ENCODE measurements around the gene ACKR3. TPM values are rescaled to one million over a fixed set of nuclear protein-coding genes. Genes with fewer than 3 reads are reported as not detected.

ACKR3 gene
- total RNA-seq, 1 donor from 2014 or later: 23.3 TPM

DNA sequence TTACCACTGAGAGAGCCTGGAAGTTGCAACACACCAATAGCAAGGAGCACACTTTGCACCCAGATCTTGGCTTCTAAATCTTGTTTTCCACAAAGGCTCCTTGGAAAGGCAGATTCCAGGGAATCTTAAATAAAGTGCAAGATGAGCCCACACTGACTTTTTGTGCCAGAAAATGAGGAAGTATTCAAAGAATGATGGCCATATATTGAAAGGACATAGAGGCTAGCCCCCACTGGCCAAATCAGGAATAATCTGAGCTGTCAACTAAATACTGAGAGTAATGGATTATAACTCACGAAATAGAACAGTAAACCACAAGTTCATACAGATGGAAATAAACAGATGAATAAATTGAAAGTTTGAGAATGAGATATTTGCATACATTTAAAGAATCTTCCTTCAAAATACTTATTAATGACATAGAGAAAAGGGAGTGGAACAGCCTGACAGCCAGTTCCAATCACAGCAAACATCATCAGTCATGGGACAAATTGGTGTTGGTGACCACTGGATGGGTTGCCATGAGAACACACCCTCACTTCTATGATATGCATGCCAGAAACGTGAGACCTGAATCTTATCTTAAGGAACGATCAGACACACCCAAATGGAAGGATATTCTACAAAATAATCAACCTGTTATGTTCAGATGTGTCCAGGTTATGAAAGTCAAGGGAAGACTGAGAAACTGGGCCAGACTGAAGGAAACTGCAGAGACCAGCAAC is 12.2 kb upstream of the ACKR3 start:
- DNase-seq (ENCODE audit: low spot score, unreplicated experiment): no peak
- Mint-ChIP-seq H3K4me3 (ENCODE audit: low read depth) (no peak overlapping the region), H3K27me3 (peaks cover 18% of the 10 kb centered on the region), H3K9me3 (ENCODE audit: low read depth) (no peaks in the 10 kb centered on the region), H3K36me3 (ENCODE audit: insufficient read depth) (no peaks in the 10 kb centered on the region), H3K27ac (peak overlapping the region; percentile 85), H3K4me1 (ENCODE audit: low read depth) (peaks cover 23% of the 10 kb centered on the region)
- TF ChIP-seq, protein P1, sequence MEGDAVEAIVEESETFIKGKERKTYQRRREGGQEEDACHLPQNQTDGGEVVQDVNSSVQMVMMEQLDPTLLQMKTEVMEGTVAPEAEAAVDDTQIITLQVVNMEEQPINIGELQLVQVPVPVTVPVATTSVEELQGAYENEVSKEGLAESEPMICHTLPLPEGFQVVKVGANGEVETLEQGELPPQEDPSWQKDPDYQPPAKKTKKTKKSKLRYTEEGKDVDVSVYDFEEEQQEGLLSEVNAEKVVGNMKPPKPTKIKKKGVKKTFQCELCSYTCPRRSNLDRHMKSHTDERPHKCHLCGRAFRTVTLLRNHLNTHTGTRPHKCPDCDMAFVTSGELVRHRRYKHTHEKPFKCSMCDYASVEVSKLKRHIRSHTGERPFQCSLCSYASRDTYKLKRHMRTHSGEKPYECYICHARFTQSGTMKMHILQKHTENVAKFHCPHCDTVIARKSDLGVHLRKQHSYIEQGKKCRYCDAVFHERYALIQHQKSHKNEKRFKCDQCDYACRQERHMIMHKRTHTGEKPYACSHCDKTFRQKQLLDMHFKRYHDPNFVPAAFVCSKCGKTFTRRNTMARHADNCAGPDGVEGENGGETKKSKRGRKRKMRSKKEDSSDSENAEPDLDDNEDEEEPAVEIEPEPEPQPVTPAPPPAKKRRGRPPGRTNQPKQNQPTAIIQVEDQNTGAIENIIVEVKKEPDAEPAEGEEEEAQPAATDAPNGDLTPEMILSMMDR (IDR thresholded peaks at IDR 0.05; ENCODE audit: unreplicated experiment): no peak

DNA sequence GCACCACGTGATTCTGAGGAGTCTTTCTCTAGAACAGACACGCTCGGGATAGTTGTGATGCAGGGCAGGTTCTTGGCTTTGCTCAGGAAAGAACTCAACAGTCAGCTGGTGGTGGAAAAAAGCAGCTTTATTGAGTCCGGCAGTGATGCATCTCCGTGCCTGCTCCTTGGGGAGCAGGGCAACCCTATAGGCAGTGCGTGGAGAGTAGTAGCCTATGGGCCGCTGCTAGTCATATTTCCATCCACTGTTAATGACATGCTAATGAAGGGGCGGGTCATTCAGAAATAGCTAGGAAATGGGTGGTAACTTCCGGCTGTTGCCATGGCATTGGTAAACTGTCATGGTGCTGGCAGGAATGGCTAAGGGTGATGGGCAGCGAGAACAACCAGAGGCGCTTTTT is 11.6 kb upstream of the ACKR3 start:
- peaks cover 19% of the 10 kb centered on the region for H3K4me1 Mint-ChIP-seq (ENCODE audit: low read depth)
- TF ChIP-seq, protein P1 (IDR thresholded peaks at IDR 0.05; ENCODE audit: unreplicated experiment): no peak
- no peak for DNase-seq (ENCODE audit: low spot score, unreplicated experiment)
- H3K4me3 Mint-ChIP-seq (ENCODE audit: low read depth): no peak overlapping the region
- H3K27me3 Mint-ChIP-seq: peaks cover 17% of the 10 kb centered on the region
- H3K36me3 Mint-ChIP-seq (ENCODE audit: insufficient read depth): no peaks in the 10 kb centered on the region
- H3K9me3 Mint-ChIP-seq (ENCODE audit: low read depth): no peaks in the 10 kb centered on the region
- H3K27ac Mint-ChIP-seq: no peak overlapping the region

DNA sequence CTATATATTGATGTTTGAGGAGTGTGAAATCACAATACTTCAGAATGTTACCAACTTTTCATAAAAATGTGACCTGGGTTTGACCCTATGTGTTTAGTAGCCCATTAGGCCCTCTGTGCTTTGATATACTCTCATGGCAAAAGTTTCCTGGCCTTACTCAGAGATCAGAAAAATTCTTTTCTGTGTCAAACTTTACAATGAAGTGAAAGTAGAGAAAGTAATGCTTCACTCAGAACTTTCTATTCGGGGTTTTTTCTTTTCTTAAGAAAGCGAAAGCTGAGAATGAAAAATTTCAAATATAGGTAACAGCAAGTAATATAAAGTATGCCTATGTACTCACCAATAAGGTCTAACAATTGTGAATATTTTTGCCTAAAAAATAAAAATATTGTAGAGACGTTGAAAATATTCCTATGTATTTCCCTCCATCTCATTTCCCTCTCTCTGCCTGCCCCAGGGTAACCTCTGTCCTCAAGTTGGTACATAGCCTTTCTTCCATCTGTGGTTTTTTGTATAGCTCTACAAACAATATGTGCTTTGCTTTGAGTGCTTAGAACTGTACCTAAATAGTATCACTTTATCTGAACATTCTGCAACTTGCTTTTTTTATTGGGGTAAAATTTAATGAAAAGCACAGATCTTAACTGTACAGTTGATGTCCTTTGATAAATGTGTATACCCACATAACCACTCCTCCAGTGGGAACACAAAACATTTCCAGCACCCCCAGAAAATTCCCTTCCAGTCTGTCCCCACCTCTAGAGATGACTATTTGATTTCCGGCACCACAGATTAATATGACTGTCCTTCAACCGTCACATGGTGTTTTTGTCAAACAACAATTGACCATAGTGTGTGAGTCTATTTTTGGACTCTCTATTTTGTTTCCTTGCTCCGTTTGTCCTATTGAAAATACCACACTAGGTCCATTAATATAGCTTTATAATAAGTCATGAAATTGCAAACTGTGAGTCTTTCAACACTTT is 10.3 kb upstream of the ACKR3 start:
- Mint-ChIP-seq H3K36me3 (ENCODE audit: insufficient read depth) (no peaks in the 10 kb centered on the region), H3K27me3 (peaks cover 18% of the 10 kb centered on the region), H3K27ac (no peak overlapping the region), H3K9me3 (ENCODE audit: low read depth) (no peaks in the 10 kb centered on the region), H3K4me3 (ENCODE audit: low read depth) (no peak overlapping the region), H3K4me1 (ENCODE audit: low read depth) (peaks cover 19% of the 10 kb centered on the region)
- no peak for DNase-seq (ENCODE audit: low spot score, unreplicated experiment)
- TF ChIP-seq, protein P1 (IDR thresholded peaks at IDR 0.05; ENCODE audit: unreplicated experiment): no peak

DNA sequence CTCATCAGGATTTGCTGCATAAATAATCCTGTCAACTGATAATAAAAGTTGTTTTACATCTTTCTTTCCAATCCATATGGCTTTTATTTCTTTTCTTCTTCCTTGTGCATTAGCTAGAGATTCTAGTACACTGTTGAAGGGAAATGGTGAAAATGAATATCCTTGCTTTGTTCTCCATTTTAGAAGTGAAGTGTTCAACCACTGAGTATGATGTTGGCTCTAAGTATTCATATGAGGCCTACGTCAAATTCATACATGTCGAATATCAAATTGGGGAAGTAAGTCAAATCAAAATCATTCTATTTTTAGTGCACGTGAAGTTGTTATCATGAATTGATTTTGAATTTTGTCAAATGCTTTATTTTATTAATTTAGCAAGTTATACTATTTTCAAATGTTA is 7.8 kb upstream of the ACKR3 start:
- Mint-ChIP-seq H3K4me1 (ENCODE audit: low read depth) (peaks cover 20% of the 10 kb centered on the region), H3K27me3 (peaks cover 31% of the 10 kb centered on the region), H3K27ac (no peak overlapping the region), H3K4me3 (ENCODE audit: low read depth) (no peak overlapping the region), H3K36me3 (ENCODE audit: insufficient read depth) (no peaks in the 10 kb centered on the region), H3K9me3 (ENCODE audit: low read depth) (no peaks in the 10 kb centered on the region)
- DNase-seq (ENCODE audit: low spot score, unreplicated experiment): no peak
- TF ChIP-seq, protein P1 (IDR thresholded peaks at IDR 0.05; ENCODE audit: unreplicated experiment): no peak

DNA sequence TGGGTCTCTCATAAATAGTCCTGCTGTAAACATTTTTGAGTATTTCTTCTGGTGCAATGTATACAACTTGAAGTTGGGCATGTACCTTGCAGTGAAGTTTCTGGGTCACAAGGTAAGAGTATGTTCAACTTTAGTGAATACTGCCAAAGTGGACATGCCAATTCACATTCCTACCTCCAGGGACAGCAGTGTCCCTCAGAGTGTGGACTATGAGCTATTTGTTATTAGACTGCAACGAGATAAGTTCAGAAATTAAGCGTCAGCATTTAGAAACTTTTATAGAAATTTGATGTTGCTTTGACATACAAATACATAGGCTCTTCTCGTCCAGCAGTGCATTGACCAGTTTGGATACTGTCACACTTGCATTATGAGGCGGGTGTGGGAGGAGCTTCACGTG is 7.2 kb upstream of the ACKR3 start:
- no peaks in the 10 kb centered on the region for H3K9me3 Mint-ChIP-seq (ENCODE audit: low read depth)
- TF ChIP-seq, protein P1 (IDR thresholded peaks at IDR 0.05; ENCODE audit: unreplicated experiment): peak; percentile 58
- no peak overlapping the region for H3K4me3 Mint-ChIP-seq (ENCODE audit: low read depth)
- H3K36me3 Mint-ChIP-seq (ENCODE audit: insufficient read depth): no peaks in the 10 kb centered on the region
- DNase-seq (ENCODE audit: low spot score, unreplicated experiment): no peak
- no peak overlapping the region for H3K27ac Mint-ChIP-seq
- H3K4me1 Mint-ChIP-seq (ENCODE audit: low read depth): peaks cover 20% of the 10 kb centered on the region
- peaks cover 36% of the 10 kb centered on the region for H3K27me3 Mint-ChIP-seq

Data from progenitor cell of endocrine pancreas (in vitro differentiated cells).